Stimulated activated CD4-positive, alpha-beta T cell treated with anti-CD3 and anti-CD28 coated beads, Interleukin-1b, Interleukin-23, amount 100 ng/mL, for 48 hours (primary cell): ENCODE data around the gene CEP112.

Experiments
- DNase-seq: peaks from one replicate; pipeline ENCODE4 v3.0.0-alpha.2; 2020

CEP112 gene

GRCh38 chr17:65918500-65918899 is 273.4 kb downstream of the CEP112 start:
- no peak for DNase-seq

- no peak for DNase-seq
Observed at GRCh38 chr17:65917560-65917959, 274.4 kb downstream of the CEP112 start.

GRCh38 chr17:65916425-65916824 is 275.5 kb downstream of the CEP112 start:
- no peak for DNase-seq

- DNase-seq, result no peak
Observed at GRCh38 chr17:65914784-65915342, 277.1 kb downstream of the CEP112 start.

GRCh38 chr17:65913326-65913850 is 278.5 kb downstream of the CEP112 start:
- DNase-seq, result no peak

GRCh38 chr17:65910836-65911235 is 281.1 kb downstream of the CEP112 start:
- DNase-seq, result no peak

- no peak for DNase-seq
Observed at GRCh38 chr17:65902831-65903522, 289.0 kb downstream of the CEP112 start.

GRCh38 chr17:65902155-65902554 is 289.8 kb downstream of the CEP112 start:
- DNase-seq, result no peak

GRCh38 chr17:65901394-65901793 is 290.5 kb downstream of the CEP112 start:
- DNase-seq, result no peak

- no peak for DNase-seq
Observed at GRCh38 chr17:65900216-65900615, 291.7 kb downstream of the CEP112 start.

- no peak for DNase-seq
Observed at GRCh38 chr17:65898651-65899050, 293.3 kb downstream of the CEP112 start.

GRCh38 chr17:65896889-65897288 is 295.0 kb downstream of the CEP112 start:
- DNase-seq, result no peak

- no peak for DNase-seq
Observed at GRCh38 chr17:65895969-65896368, 296.0 kb downstream of the CEP112 start.

GRCh38 chr17:65893692-65894279 is 298.1 kb downstream of the CEP112 start:
- DNase-seq, result no peak

- no peak for DNase-seq
Observed at GRCh38 chr17:65892912-65893377, 299.0 kb downstream of the CEP112 start.

- no peak for DNase-seq
Observed at GRCh38 chr17:65891231-65891735, 300.6 kb downstream of the CEP112 start.

- no peak for DNase-seq
Observed at GRCh38 chr17:65888649-65889048, 303.3 kb downstream of the CEP112 start.

GRCh38 chr17:65886315-65887245 is 305.4 kb downstream of the CEP112 start:
- DNase-seq, result no peak

- no peak for DNase-seq
Observed at GRCh38 chr17:65885541-65886312, 306.2 kb downstream of the CEP112 start.

- no peak for DNase-seq
Observed at GRCh38 chr17:65876985-65877384, 314.9 kb downstream of the CEP112 start.

- no peak for DNase-seq
Observed at GRCh38 chr17:65868881-65869280, 323.1 kb downstream of the CEP112 start.

GRCh38 chr17:65867014-65867413 is 324.9 kb downstream of the CEP112 start:
- DNase-seq, result no peak
